K562 (cell line): ENCODE measurements around the gene SMIM13. TPM values are rescaled to one million over a fixed set of nuclear protein-coding genes. Genes with fewer than 3 reads are reported as not detected.

Source experiments
- CREM ChIP-seq: IDR thresholded peaks from 2 replicates; pipeline ENCODE4 v1.6.1; 2014; ENCODE audit warnings: antibody characterized with exemption, low read depth
- E2F6 ChIP-seq, 2 experiments: IDR thresholded peaks; 2 replicates each; pipeline ENCODE4 v1.6.1; 2011; ENCODE audit warnings: borderline replicate concordance in 1 of 2, control low read depth in 1 of 2, low read depth in 1 of 2, low read length in 1 of 2, mild to moderate bottlenecking in 1 of 2, mixed read lengths in 1 of 2, moderate library complexity in 1 of 2; ENCODE audit not compliant: insufficient read depth in 1 of 2, insufficient read length in 1 of 2, poor library complexity in 1 of 2, severe bottlenecking in 1 of 2; ENCODE audit errors: extremely low read depth in 1 of 2
- GABPB2 ChIP-seq: fragments of 250-450 bp; sonication (Bioruptor Pico); conservative IDR thresholded peaks from 2 replicates; pipeline ENCODE4 v1.5.1; 2021; ENCODE audit warnings: mild to moderate bottlenecking
- PRDM10 ChIP-seq: fragments of 450-650 bp; IDR thresholded peaks from 2 replicates; pipeline ENCODE4 v1.6.1; 2018; ENCODE audit not compliant: partially characterized antibody
- ZBTB7A ChIP-seq: IDR thresholded peaks from 2 replicates; pipeline ENCODE4 v1.6.1; 2011; ENCODE audit warnings: low read depth, mild to moderate bottlenecking, low read length, moderate library complexity, borderline replicate concordance; ENCODE audit not compliant: control insufficient read depth
- polyA plus RNA-seq, 8 experiments: library from polyadenylated mRNA; depleted of rRNA in 4 of 8; stranded (reverse) in 5 of 8; unstranded in 3 of 8; fragments of >200 nt; fragmentation: Nextera tagmentation in 2 of 8; fragmentation: Illumina TruSeq in 1 of 8; extraction: Ambion mirVana in 2 of 8; extraction: Trizol in 1 of 8; gene quantifications; 2 replicates each; pipeline versions ENCODE4 v1.2.1 to v1.2.3, GENCODE V29; 2011 to 2014; ENCODE audit warnings: inconsistent platforms in 1 of 8, missing spikeins in 1 of 8
- total RNA-seq, 7 experiments: library from RNA; depleted of rRNA in 6 of 7; stranded (reverse); fragments of >200 nt in 6 of 7; fragmentation: Illumina TruSeq in 2 of 7; extraction: Trizol in 2 of 7; gene quantifications; 2 replicates each; pipeline versions ENCODE4 v1.2.1 to v1.2.3, GENCODE V29; 2011 to 2021; ENCODE audit warnings: low replicate concordance in 1 of 7

SMIM13 gene
- total and polyA plus RNA-seq, 9 of the 15 experiments (the other 6 are each of a cell fraction or from before 2014, with no cell fraction given) = 5.5 to 24.8 (median 11.7) TPM

DNA sequence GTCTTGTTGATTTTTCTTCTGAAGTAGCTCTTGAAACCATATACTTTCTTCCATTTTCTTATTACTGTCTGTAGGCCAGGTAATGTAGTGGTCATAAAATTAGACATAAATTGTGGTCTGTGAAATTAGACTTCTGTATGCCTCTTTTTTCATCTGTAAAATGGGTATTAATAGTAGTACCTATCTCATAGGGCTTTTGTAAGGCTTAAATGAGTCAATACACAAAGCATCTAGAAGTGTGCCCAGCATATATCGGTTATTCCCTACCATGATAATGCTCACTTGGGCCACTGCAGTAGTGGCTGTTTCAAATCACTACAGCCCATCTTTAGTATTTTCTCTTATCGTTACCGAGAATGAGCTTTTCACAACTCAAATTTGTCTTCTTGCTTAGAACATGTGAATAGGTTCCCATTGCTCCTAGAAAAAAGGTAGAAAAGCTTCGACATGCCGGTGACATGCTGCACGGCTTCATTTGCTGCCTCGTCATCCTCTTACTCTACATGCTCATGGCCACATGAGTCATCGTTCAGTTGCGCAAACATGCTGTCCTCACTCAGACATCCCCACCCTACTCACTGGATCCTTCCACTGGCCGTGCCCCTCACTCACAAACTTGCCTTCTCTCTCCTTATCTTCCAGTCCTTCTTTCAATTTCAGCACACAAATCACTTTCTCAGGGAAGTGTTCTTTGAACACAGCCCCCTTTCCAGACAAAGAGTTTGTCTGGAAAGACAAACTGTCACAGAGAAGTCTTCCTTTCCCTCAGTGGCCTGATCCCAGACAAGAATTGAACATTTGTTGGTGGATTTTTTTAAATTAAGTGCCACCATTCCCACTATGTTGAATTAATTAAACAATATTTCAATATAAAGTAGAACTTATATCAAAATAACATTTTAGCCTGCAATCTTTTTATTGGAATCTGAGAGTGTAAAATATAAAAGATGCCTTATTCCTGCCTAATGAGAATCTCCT, 50.0 kb downstream of the SMIM13 start (continued):
- peak; percentile 91 for TF ChIP-seq PRDM10
- TF ChIP-seq ZBTB7A = peak; percentile 81; the same call in 1 of the 2 replicates
- peak; percentile 92 for TF ChIP-seq CREM
- peak; percentile 96 for TF ChIP-seq E2F6 (IDR thresholded peaks at IDR 0.05; ENCODE audit: borderline replicate concordance in 1 of 2, extremely low read depth in 1 of 2, insufficient read depth in 1 of 2, insufficient read length in 1 of 2, low read depth in 1 of 2, low read length in 1 of 2, poor library complexity in 1 of 2, severe bottlenecking in 1 of 2)
- TF ChIP-seq GABPB2 (CRISPR knock-in tag) = no peak
